Gastrocnemius medialis (tissue), 4 donors: Measurements from ENCODE around the gene AP4E1. TPM values are rescaled to one million over a fixed set of nuclear protein-coding genes. Genes with fewer than 3 reads are reported as not detected.

ENCODE experiments used
- ATAC-seq, 2 donors: fragments of 150-250 bp; one replicate each; pipeline ENCODE4 v1.9.1; 2016
- DNase-seq, 2 donors: peaks; one replicate each; pipeline ENCODE4 v3.0.0-alpha.2; 2019
- H3K27ac ChIP-seq, 4 donors: fragments of 200-600 bp; sonication (generic); 1 replicate in 1 of 4; 2 replicates in 3 of 4; pipeline ENCODE4 v1.5.1; 2016 to 2018; ENCODE audit warnings: mild to moderate bottlenecking in 2 of 4, moderate library complexity in 1 of 4
- H3K27me3 ChIP-seq, 3 donors: fragments of 200-600 bp; sonication (generic) in 2 of 3; 1 replicate in 1 of 3; 2 replicates in 2 of 3; pipeline versions ENCODE4 v1.5.1 to v1.6.0; 2016 to 2019; ENCODE audit warnings: mild to moderate bottlenecking in 1 of 3, moderate library complexity in 1 of 3
- H3K36me3 ChIP-seq, 2 donors: fragments of 200-600 bp; sonication (generic) in 1 of 2; one replicate each; pipeline ENCODE4 v1.5.1; 2017 to 2018
- H3K4me1 ChIP-seq, 2 donors: fragments of 200-600 bp; sonication (generic) in 1 of 2; one replicate each; pipeline ENCODE4 v1.5.1; 2016 to 2017; ENCODE audit warnings: mild to moderate bottlenecking in 2 of 2
- H3K4me3 ChIP-seq, 4 donors: fragments of 200-600 bp; sonication (generic) in 3 of 4; 1 replicate in 1 of 4; 2 replicates in 3 of 4; pipeline ENCODE4 v1.5.1; 2016 to 2019; ENCODE audit warnings: mild to moderate bottlenecking in 2 of 4
- H3K9me3 ChIP-seq, 3 donors: fragments of 200-600 bp; sonication (generic) in 2 of 3; 1 replicate in 1 of 3; 2 replicates in 2 of 3; pipeline ENCODE4 v1.5.1; 2016 to 2019
- POLR2A ChIP-seq, 2 donors: fragments of 450-650 bp; IDR thresholded peaks; one replicate each; pipeline ENCODE4 v1.6.1; 2017; ENCODE audit warnings: antibody characterized with exemption in 2 of 2, mild to moderate bottlenecking in 2 of 2, moderate library complexity in 2 of 2
- in situ Hi-C, 4 donors: fragments of 200-750 bp; cut with MboI; loops; one replicate each; pipeline versions ENCODE4 v1.15.0 to v1.8.0; 2017; ENCODE audit warnings: low sequenced_read_pairs in 4 of 4
- intact Hi-C: fragments of 100-400 bp; cut with DNase I; formaldehyde crosslinking; loops from one replicate; pipeline ENCODE4 v1.15.1; 2023; ENCODE audit warnings: low total_unique reads
- total RNA-seq, 4 donors: library from RNA; depleted of rRNA; stranded (reverse); fragments of >200 nt; gene quantifications; one replicate each; pipeline versions ENCODE4 v1.1.0 to v1.2.3, GENCODE V29; 2016
- TF ChIP-seq, protein P1 (sequence below), 5 experiments: fragments of 450-650 bp in 3 of 5; fragments of 200-600 bp in 2 of 5; sonication (generic) in 2 of 5; IDR thresholded peaks in 4 of 5; conservative IDR thresholded peaks in 1 of 5; 1 replicate in 4 of 5; 2 replicates in 1 of 5; pipeline ENCODE4 v1.5.1; 2016 to 2019; ENCODE audit warnings: antibody characterized with exemption in 5 of 5, mild to moderate bottlenecking in 3 of 5, moderate library complexity in 3 of 5

The AP4E1 gene
- total RNA-seq, 4 donors from 2014 or later: 11.6 to 14.0 (median 13.4) TPM

DNA sequence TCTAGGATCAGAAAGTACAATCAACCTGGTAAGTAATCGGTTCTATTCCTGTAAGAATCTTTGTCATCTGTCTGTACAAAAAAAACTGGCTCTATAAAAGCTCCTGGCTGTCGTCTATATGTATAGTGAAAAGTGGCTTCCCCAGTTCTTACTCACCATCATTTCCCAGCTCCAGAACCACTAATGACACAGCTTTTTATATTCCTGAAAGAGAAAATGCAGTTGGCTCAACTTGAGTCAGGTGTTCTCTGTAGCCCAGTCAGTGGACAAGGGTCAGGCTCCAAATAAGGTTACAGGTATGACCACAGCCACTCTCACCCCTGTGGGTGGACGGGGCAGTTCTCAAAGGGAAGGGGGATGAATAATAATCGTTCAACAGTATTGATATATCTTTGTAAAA lies 85.1 kb downstream of the AP4E1 start:
- intact Hi-C loops: no loop called here
- no peak for ATAC-seq

DNA sequence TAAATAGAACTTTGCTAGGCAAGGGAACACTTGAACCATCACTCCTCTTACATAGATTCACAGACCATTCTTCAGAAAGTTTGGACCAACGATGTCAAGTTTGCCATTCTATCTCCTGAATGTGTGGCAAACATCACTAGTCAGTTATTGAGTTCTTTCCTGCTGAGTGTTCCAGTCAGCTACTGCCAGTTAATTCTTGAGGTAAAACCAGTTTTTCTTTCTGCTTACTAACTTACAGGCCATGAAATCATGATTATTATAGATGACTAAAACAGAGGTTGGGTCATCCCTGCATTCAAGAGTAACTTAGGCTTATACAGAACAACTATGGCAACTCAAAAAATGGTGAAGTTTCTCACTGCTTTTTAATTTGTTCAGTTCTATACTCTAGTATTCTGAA lies 88.2 kb downstream of the AP4E1 start:
- no peak for ATAC-seq
- DNase-seq: no peak
- intact Hi-C loops: no loop called here
- in situ Hi-C loops: no loop called here
- H3K27ac ChIP-seq: no peak overlapping the region
- H3K36me3 ChIP-seq: peaks cover 0 to 22% of the 10 kb centered on the region in 2 donors
- no peaks in the 10 kb centered on the region for H3K9me3 ChIP-seq
- peaks cover 0 to 9% of the 10 kb centered on the region in 2 donors for H3K4me1 ChIP-seq
- TF ChIP-seq, protein P1, sequence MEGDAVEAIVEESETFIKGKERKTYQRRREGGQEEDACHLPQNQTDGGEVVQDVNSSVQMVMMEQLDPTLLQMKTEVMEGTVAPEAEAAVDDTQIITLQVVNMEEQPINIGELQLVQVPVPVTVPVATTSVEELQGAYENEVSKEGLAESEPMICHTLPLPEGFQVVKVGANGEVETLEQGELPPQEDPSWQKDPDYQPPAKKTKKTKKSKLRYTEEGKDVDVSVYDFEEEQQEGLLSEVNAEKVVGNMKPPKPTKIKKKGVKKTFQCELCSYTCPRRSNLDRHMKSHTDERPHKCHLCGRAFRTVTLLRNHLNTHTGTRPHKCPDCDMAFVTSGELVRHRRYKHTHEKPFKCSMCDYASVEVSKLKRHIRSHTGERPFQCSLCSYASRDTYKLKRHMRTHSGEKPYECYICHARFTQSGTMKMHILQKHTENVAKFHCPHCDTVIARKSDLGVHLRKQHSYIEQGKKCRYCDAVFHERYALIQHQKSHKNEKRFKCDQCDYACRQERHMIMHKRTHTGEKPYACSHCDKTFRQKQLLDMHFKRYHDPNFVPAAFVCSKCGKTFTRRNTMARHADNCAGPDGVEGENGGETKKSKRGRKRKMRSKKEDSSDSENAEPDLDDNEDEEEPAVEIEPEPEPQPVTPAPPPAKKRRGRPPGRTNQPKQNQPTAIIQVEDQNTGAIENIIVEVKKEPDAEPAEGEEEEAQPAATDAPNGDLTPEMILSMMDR (IDR thresholded peaks at IDR 0.05 in 4 of 5, conservative IDR thresholded peaks at IDR 0.05 in 1 of 5): no peak
- no peak for TF ChIP-seq POLR2A (IDR thresholded peaks at IDR 0.05)
- no peaks in the 10 kb centered on the region for H3K27me3 ChIP-seq
- H3K4me3 ChIP-seq: no peak overlapping the region

More for the DNA sequence above, 85.1 kb downstream of the AP4E1 start:
- DNase-seq: no peak
- TF ChIP-seq POLR2A (IDR thresholded peaks at IDR 0.05): no peak
- TF ChIP-seq, protein P1 (IDR thresholded peaks at IDR 0.05 in 4 of 5, conservative IDR thresholded peaks at IDR 0.05 in 1 of 5): no peak
- H3K9me3 ChIP-seq: no peaks in the 10 kb centered on the region
- no peak overlapping the region for H3K27ac ChIP-seq
- peaks cover 0 to 9% of the 10 kb centered on the region in 2 donors for H3K4me1 ChIP-seq
- peaks cover 0 to 4% of the 10 kb centered on the region in 2 donors for H3K36me3 ChIP-seq
- in situ Hi-C loops: no loop called here
- H3K27me3 ChIP-seq: no peaks in the 10 kb centered on the region
- no peak overlapping the region for H3K4me3 ChIP-seq

DNA sequence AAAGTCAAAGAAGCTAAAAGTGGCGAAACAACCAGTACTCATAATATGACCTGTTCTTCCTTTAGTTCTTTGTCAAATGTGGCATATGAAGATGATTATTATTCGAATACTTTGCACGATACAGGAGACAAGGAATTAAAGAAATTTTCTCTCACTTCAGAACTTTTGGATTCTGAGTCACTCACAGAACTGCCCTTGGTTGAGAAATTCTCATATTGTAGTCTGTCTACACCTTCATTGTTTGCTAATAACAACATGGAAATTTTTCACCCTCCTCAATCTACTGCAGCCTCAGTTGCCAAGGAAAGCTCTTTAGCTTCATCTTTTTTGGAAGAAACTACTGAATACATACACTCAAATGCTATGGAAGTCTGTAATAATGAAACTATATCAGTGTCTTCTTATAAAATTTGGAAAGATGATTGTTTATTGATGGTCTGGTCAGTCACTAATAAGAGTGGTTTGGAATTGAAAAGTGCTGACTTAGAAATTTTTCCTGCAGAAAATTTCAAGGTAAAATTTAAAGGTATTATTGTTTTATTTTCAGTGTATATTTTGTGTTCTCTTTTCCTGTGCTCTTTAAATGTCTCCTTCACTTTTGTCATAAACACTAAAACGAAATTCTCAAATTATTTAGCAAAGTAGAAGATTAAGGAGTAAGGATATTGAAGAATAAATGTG lies 89.0 kb downstream of the AP4E1 start:
- intact Hi-C loops: no loop called here
- in situ Hi-C loops: no loop called here
- Histone ChIP-seq H3K27me3 (no peaks in the 10 kb centered on the region), H3K4me3 (no peak overlapping the region), H3K9me3 (no peaks in the 10 kb centered on the region), H3K27ac (no peak overlapping the region), H3K36me3 (peaks cover 0 to 28% of the 10 kb centered on the region in 2 donors), H3K4me1 (peaks cover 0 to 4% of the 10 kb centered on the region in 2 donors)
- no peak for TF ChIP-seq POLR2A (IDR thresholded peaks at IDR 0.05)
- TF ChIP-seq, protein P1 (IDR thresholded peaks at IDR 0.05 in 4 of 5, conservative IDR thresholded peaks at IDR 0.05 in 1 of 5): no peak
- ATAC-seq (no peak), DNase-seq (no peak)

DNA sequence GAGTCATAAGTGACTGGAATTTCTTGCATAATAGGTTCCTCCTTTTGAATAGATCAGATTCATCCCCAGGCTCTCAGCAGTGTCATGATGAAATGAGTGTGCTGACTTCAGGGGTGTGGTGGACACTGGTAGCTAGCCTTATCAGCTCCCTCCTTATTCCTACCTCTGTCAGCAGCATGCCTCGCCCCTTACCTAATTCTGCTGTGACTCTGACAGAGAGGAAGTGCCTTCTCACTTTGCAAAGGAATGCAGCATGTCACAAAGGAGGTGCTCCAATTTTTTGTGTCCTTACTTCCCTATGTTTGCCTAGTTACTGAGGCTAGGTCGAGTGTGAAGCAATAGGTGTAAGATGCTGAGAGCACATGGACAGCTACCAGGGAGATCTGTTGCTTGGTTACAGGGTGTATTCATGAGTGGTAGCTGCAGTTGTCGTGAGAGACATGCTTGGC lies 95.6 kb downstream of the AP4E1 start:
- Histone ChIP-seq H3K27me3 (no peaks in the 10 kb centered on the region), H3K36me3 (peaks cover 0 to 32% of the 10 kb centered on the region in 2 donors), H3K4me3 (no peak overlapping the region), H3K4me1 (no peaks in the 10 kb centered on the region), H3K9me3 (no peaks in the 10 kb centered on the region), H3K27ac (no peak overlapping the region)
- intact Hi-C loops: no loop called here
- peak in 1 of 2 donors; percentile 39 for ATAC-seq
- in situ Hi-C loops: no loop called here
- DNase-seq: no peak
- TF ChIP-seq, protein P1 (IDR thresholded peaks at IDR 0.05 in 4 of 5, conservative IDR thresholded peaks at IDR 0.05 in 1 of 5): no peak
- TF ChIP-seq POLR2A (IDR thresholded peaks at IDR 0.05): no peak
